Vagina (tissue), 2 donors: ENCODE data around the gene LACTB. TPM values are rescaled to one million over a fixed set of nuclear protein-coding genes. Genes with fewer than 3 reads are reported as not detected.

Experiments
- DNase-seq, 2 donors: peaks; one replicate each; pipeline ENCODE4 v3.0.0-alpha.2; 2017; ENCODE audit errors: extremely low spot score in 2 of 2
- H3K27ac ChIP-seq: fragments of 200-600 bp; sonication (generic); one replicate; pipeline ENCODE4 v1.5.1; 2019
- H3K27me3 ChIP-seq: fragments of 200-600 bp; sonication (generic); one replicate; pipeline ENCODE4 v1.5.1; 2019
- H3K36me3 ChIP-seq, 2 donors: fragments of 200-600 bp; sonication (generic); one replicate each; pipeline ENCODE4 v1.5.1; 2017 to 2019
- H3K4me1 ChIP-seq: fragments of 200-600 bp; sonication (generic); one replicate; pipeline ENCODE4 v1.5.1; 2019
- H3K4me3 ChIP-seq, 2 donors: fragments of 200-600 bp; sonication (generic); 1 replicate in 1 of 2; 2 replicates in 1 of 2; pipeline ENCODE4 v1.5.1; 2016 to 2019
- H3K9me3 ChIP-seq: fragments of 200-600 bp; sonication (generic); one replicate; pipeline ENCODE4 v1.5.1; 2019
- POLR2A ChIP-seq, 2 donors: fragments of 450-650 bp; IDR thresholded peaks; one replicate each; pipeline ENCODE4 v1.6.1; 2017; ENCODE audit warnings: antibody characterized with exemption in 2 of 2, mild to moderate bottlenecking in 2 of 2, moderate library complexity in 2 of 2
- POLR2AphosphoS5 ChIP-seq, 2 donors: sonication (generic); formaldehyde crosslinking; IDR thresholded peaks; one replicate each; pipeline ENCODE4 v1.9.0; 2017; ENCODE audit warnings: antibody characterized with exemption in 2 of 2, mild to moderate bottlenecking in 2 of 2, low read depth in 1 of 2; ENCODE audit not compliant: insufficient read depth in 1 of 2
- intact Hi-C: fragments of 100-400 bp; cut with DNase I; formaldehyde crosslinking; loops from one replicate; pipeline ENCODE4 v1.15.1; 2023
- total RNA-seq: library from RNA; depleted of rRNA; stranded (reverse); fragments of >200 nt; gene quantifications from one replicate; pipeline ENCODE4 v1.2.3, GENCODE V29; 2016
- TF ChIP-seq, protein P1 (sequence below), 3 experiments: fragments of 450-650 bp in 2 of 3; fragments of 200-600 bp in 1 of 3; sonication (generic) in 1 of 3; IDR thresholded peaks; one replicate each; pipeline ENCODE4 v1.5.1; 2017 to 2019; ENCODE audit warnings: antibody characterized with exemption in 3 of 3, mild to moderate bottlenecking in 2 of 3, moderate library complexity in 2 of 3

Gene LACTB
- total RNA-seq, 1 donor from 2014 or later = 23.3 TPM

DNA sequence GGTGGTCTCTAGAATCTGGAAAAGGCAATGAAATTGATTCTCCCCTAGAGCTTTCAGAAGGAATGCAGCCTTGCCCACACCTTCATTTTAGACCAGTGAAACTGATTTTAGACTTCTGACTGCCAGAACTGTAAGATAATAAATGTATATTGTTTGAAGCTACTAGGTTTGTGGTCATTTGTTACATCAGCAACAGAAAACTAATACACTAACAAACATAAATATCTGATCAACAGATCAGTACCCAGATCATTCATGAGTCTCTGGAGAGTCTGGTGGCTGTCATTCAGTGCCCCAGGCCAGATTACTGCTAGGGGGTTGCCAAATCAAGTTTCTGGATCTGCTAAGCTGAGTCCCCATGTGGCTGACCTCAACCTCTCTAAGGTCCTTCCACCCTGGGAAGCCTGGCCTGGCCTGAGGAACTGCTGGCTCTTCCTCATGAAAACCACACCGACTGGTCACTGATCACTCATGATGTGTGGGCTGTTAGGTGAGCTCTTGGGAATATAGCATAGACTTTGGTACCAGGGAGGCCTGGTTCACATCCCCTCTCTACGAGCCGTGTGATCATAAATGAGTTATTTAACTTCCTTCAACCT, 11.1 kb upstream of the LACTB start:
- TF ChIP-seq, protein P1, sequence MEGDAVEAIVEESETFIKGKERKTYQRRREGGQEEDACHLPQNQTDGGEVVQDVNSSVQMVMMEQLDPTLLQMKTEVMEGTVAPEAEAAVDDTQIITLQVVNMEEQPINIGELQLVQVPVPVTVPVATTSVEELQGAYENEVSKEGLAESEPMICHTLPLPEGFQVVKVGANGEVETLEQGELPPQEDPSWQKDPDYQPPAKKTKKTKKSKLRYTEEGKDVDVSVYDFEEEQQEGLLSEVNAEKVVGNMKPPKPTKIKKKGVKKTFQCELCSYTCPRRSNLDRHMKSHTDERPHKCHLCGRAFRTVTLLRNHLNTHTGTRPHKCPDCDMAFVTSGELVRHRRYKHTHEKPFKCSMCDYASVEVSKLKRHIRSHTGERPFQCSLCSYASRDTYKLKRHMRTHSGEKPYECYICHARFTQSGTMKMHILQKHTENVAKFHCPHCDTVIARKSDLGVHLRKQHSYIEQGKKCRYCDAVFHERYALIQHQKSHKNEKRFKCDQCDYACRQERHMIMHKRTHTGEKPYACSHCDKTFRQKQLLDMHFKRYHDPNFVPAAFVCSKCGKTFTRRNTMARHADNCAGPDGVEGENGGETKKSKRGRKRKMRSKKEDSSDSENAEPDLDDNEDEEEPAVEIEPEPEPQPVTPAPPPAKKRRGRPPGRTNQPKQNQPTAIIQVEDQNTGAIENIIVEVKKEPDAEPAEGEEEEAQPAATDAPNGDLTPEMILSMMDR (IDR thresholded peaks at IDR 0.05) = no peak
- TF ChIP-seq POLR2AphosphoS5 (IDR thresholded peaks at IDR 0.05; ENCODE audit: insufficient read depth in 1 of 2, low read depth in 1 of 2) = no peak
- TF ChIP-seq POLR2A (IDR thresholded peaks at IDR 0.05) = no peak
- no peak overlapping the region for H3K27ac ChIP-seq
- no peaks in the 10 kb centered on the region for H3K36me3 ChIP-seq
- no peak overlapping the region for H3K4me3 ChIP-seq
- intact Hi-C loops = no loop called here
- no peaks in the 10 kb centered on the region for H3K4me1 ChIP-seq
- no peak for DNase-seq
- no peaks in the 10 kb centered on the region for H3K9me3 ChIP-seq
- no peaks in the 10 kb centered on the region for H3K27me3 ChIP-seq

DNA sequence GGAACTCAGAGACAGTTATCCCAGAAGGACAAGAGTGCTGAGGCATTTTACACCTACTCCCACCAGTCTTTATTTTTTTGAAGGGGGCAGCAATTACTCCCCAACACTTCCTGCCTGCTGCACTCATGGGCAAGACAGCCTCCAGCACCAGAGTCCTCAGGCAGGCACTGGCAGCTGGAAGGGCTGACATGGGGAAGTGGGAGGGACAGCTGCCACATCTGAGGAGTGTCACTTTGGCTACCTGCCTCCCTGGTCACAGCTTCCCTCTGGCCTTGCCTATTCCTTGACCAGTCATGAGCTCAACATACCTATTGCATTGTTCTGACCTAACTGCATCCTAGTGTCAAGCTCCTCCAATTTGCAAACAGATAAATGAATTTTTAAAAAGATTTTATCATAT, 10.2 kb upstream of the LACTB start:
- no peak overlapping the region for H3K4me3 ChIP-seq
- no peak for DNase-seq
- H3K27ac ChIP-seq = no peak overlapping the region
- H3K9me3 ChIP-seq = no peaks in the 10 kb centered on the region
- H3K36me3 ChIP-seq = no peaks in the 10 kb centered on the region
- intact Hi-C loops = no loop called here
- TF ChIP-seq POLR2AphosphoS5 (IDR thresholded peaks at IDR 0.05; ENCODE audit: insufficient read depth in 1 of 2, low read depth in 1 of 2) = no peak
- TF ChIP-seq POLR2A (IDR thresholded peaks at IDR 0.05) = no peak
- TF ChIP-seq, protein P1 (IDR thresholded peaks at IDR 0.05) = no peak
- no peaks in the 10 kb centered on the region for H3K4me1 ChIP-seq
- no peaks in the 10 kb centered on the region for H3K27me3 ChIP-seq

DNA sequence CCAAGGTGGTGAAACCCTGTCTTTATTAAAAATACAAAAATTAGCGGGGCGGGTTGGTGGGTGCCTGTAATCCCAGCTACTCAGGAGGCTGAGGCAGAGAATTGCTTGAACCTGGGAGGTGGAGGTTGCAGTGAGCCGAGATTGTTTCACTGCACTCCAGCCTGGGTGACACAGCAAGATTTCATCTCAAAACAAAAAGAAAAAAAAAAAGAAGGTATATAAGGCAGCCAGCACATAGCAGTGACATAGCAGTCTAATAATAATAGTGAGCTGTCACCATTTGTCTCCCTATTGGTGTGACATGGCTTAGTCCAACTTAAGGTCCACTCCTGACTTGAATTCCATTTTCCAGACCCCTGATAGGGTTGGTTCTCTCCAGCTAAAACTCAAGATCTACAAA, 8.8 kb upstream of the LACTB start:
- no peak overlapping the region for H3K27ac ChIP-seq
- intact Hi-C loops = no loop called here
- no peaks in the 10 kb centered on the region for H3K27me3 ChIP-seq
- no peaks in the 10 kb centered on the region for H3K4me1 ChIP-seq
- TF ChIP-seq, protein P1 (IDR thresholded peaks at IDR 0.05) = no peak
- TF ChIP-seq POLR2A (IDR thresholded peaks at IDR 0.05) = no peak
- TF ChIP-seq POLR2AphosphoS5 (IDR thresholded peaks at IDR 0.05; ENCODE audit: insufficient read depth in 1 of 2, low read depth in 1 of 2) = no peak
- no peak overlapping the region for H3K4me3 ChIP-seq
- H3K36me3 ChIP-seq = no peaks in the 10 kb centered on the region
- H3K9me3 ChIP-seq = no peaks in the 10 kb centered on the region
- no peak for DNase-seq

DNA sequence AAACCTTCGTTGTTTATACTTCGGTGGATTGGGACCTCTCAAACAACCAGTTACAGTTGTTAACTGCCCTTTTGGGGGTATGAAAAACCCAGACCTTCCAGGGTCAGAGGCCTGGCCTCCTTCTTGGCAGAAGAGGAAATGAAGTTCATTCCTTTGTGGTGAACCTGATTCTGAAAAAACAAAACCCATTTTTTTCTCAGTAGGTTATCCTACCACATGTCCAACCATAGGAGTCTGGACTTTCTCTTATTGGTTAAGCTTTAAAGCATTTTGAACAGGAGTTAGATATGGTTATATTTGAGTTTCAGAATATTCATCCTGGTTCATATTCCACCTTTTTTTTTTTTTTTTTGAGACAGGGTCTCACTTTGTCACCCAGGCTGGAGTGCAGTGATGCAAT, 7.2 kb upstream of the LACTB start:
- no peak for TF ChIP-seq POLR2AphosphoS5 (IDR thresholded peaks at IDR 0.05; ENCODE audit: insufficient read depth in 1 of 2, low read depth in 1 of 2)
- no peak for TF ChIP-seq POLR2A (IDR thresholded peaks at IDR 0.05)
- TF ChIP-seq, protein P1 (IDR thresholded peaks at IDR 0.05) = no peak
- Histone ChIP-seq H3K9me3 (no peaks in the 10 kb centered on the region), H3K27ac (no peak overlapping the region), H3K4me3 (no peak overlapping the region), H3K4me1 (no peaks in the 10 kb centered on the region), H3K27me3 (no peaks in the 10 kb centered on the region), H3K36me3 (no peaks in the 10 kb centered on the region)
- no peak for DNase-seq
- intact Hi-C loops = no loop called here

DNA sequence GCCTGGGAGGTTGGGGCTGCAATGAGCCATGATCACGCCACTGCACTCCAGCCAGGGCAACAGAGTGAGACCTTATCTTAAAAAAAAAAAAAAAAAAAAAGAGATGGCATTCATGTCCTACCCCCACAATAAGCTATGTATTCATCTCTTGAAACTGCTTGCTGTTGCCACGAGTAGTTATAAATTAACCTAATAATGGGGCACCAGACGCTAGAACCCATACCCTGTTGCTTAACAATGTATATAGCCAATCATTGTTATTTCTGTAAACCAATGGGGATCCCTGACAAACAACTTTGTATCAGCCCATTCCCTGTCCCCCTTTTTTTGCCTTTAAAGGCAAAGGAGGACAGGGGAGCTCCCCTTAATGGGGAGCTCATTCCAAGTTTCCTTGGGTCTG, 2.8 kb upstream of the LACTB start:
- Histone ChIP-seq H3K27me3 (no peaks in the 10 kb centered on the region), H3K4me1 (peaks cover 7% of the 10 kb centered on the region), H3K4me3 (no peak overlapping the region), H3K9me3 (no peaks in the 10 kb centered on the region), H3K27ac (no peak overlapping the region), H3K36me3 (no peaks in the 10 kb centered on the region)
- TF ChIP-seq, protein P1 (IDR thresholded peaks at IDR 0.05) = no peak
- no peak for TF ChIP-seq POLR2AphosphoS5 (IDR thresholded peaks at IDR 0.05; ENCODE audit: insufficient read depth in 1 of 2, low read depth in 1 of 2)
- TF ChIP-seq POLR2A (IDR thresholded peaks at IDR 0.05) = no peak
- DNase-seq = no peak
- intact Hi-C loops = no loop called here
